GM18519 (cell line): ENCODE results near the gene PRSS21.

Experiments used
- ATAC-seq: cut with Tn5 transposase; IDR thresholded peaks from one replicate; pipeline ENCODE4 v1.9.1; 2021; ENCODE audit warnings: mild to moderate bottlenecking, moderate library complexity; ENCODE audit not compliant: unreplicated experiment, low FRiP score

Gene PRSS21

GRCh38 chr16:2859686-2860265 is 42.7 kb downstream of the PRSS21 start:
- ATAC-seq: no peak

GRCh38 chr16:2860826-2861567 is 44.0 kb downstream of the PRSS21 start:
- ATAC-seq: no peak

- no peak for ATAC-seq
Measured at GRCh38 chr16:2865651-2866050, 48.6 kb downstream of the PRSS21 start.

DNA sequence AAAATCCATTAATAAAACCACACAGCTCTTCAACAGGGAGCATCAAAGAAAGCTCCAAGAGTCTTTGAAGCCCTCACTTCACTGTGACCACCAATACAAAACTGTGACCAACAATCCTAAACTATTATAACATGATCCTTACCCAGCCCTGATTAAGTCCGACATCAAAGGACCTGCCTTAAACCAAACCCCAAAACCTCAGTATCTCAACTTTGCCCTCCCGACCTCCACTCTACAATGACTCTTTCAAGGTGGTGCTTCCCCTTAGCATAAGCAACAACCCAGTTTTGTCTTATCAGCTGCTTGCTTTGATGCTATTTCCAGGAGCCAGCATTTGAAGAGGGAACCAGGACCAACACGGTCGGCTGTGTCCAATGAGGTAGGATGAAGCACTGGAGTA is 49.4 kb downstream of the PRSS21 start:
- ATAC-seq: no peak

- ATAC-seq: no peak
Measured at GRCh38 chr16:2867661-2867986, 50.6 kb downstream of the PRSS21 start.

DNA sequence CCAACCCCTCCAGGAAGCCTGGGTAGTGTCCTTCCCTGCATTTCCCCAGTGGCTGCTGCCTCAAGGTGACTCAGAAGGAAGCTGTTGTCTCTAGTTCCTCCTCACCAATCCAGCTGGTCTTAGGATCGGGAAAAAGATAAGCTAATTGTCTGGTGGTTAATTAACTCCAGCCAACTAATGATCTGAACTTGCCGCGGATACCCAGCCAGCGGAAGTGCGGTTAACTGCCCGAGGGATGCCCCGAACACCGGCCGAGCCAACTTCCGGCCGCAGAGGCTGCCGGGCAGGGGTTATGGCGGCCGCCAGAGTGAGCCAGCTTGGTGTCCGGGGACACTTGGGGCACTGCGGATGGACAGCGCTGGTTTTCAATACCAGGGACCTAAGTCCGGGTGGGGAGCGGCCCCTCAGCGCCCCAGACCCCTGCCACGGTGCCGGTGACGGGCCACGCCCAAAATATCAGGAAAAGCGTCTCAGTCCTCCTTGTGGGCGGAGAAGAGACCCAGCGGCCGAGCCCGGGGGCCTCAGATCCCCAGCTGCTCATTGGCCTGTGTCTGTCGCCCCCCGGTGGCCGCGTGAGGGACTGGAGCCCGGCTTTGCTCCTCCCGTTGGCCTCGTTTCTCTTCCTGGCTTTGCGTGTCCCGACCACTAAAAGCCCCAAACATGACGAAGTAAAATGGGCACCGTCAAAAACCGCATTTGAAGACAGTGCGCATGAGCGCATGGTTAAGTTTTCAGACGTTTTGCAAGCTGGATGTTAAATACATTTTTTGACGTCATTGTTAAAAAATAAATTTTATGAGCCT is 51.2 kb downstream of the PRSS21 start:
- no peak for ATAC-seq
